Measurements from ENCODE around the gene DEFB131B.
"Not testable (repeated sequence)": the region's sequence is repeated elsewhere in the genome, so short reads cannot be mapped to it uniquely, and the experiment has no call there.

Gene DEFB131B, protein sequence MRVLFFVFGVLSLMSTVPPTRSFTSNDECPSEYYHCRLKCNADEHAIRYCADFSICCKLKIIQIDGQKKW

DNA sequence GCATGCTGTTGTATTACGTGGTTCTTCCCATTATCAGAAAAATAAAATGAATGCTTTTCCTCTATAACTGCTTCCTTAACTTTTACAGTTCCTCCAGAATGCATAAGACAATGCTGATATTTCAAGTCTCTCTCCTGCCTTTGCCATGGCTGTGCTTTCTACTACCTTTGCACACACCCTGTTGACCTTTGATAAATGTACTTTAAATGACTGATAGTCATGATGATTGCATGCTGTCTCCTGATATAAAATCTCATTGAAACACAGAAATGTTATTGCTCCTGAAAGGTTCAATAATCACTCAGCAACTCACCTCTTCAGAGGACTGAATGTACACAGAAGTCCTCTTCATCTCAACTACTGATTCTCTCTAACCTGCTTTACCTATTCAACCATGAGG lies at the start of gene DEFB131B:
Gene DEFB131B, plus strand, starts transcription at position 395 of the 400 bp plus-strand sequence. Its CDS starts 0 bp downstream, at position 395.
- FAIRE-seq = not testable (repeated sequence)

DNA sequence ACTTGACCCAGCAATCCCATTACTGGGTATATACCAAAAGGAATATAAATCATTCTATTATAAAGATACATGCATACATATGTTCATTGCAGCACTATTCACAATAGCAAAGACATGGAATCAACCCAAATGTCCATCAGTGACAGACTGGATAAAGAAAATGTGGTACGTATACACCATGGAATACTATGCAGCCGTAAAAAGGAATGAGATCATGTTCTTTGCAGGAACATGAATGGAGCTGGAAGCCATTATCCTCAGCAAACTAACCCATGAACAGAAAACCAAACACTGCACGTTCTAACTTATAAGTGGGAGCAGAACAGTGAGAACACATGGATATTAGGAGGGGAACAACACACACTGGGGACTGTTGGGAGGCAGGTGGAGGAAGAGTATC lies 49.0 kb upstream of the DEFB131B start:
- not testable (repeated sequence) for FAIRE-seq

DNA sequence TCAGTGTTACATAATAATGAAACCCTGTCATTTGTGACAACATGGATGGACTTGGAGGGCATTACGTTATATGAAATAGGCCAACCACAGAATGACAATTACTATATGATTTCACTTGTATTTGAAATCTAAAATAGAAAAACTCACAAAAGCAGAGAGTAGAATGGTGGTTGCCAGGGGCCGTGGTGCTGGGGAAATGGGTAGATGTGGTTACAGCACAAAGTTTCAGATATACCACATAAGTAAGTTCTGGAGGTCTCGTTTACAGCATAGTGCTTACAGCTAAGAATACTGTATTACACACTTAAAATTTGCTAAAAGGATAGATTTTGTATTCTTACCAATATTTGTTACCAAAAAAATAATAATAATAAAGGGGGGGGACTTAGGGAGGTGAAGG lies 48.6 kb upstream of the DEFB131B start:
- not testable (repeated sequence) for FAIRE-seq

DNA sequence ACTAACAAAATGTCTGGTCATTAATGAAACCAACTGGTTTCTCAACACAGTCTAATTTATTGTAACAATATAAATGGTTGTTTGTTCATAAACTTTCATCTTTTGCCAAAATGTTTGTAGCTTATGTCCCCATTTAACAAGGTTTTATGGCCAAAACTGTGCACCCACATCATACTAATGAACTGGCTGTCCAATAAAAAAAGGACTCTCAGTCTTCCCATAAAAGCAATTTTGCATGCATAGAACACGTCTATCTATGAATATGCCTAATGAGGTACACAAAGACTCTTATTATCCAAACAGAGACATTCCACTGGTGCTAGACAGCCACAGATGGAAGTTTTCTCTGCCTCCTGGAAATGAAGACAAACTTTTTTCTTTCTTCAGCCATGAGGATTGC lies 45.4 kb upstream of the DEFB131B start, which contains the start of gene DEFB108B:
Gene DEFB108B, plus strand, starts transcription at position 390 of the 400 bp plus-strand sequence. Its CDS starts 0 bp downstream, at position 390.
- FAIRE-seq = not testable (repeated sequence)

DNA sequence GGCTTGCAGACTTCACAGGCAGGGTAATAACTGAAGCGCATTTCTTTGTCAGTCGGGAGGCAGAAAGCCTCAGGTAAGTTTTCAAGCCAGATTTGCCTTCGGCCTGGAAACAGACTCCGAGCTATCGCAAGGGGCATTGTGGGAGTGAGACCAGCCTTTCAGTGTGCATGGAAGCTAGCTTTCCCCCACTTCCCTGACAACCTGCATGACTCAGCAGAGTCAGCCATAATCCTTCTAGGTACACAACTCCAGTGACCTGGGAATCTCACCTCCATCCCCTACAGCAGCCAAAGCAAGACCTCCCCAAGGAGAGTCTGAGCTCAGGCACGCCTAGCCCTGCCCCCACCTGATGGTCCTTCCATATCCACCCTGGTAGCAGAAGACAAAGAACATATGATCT lies 35.5 kb upstream of the DEFB131B start:
- not testable (repeated sequence) for FAIRE-seq

DNA sequence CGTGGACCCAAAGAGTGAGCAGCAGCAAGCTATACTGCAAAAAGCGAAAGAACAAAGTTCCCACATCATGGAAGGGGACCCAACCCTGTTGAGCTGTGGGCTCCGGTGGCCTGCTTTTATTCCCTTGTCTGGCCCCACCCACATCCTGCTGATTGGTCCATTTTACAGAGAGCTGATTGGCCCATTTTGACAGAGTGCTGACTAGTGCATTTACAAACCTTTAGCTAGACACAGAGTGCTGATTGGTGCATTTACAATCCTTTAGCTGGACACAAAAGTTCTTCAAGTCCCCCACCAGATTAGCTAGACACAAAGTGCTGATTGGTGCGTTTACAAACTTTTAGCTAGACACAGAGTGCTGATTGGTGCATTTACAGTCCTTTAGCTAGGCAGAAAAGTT lies 34.9 kb upstream of the DEFB131B start:
- FAIRE-seq = not testable (repeated sequence)

DNA sequence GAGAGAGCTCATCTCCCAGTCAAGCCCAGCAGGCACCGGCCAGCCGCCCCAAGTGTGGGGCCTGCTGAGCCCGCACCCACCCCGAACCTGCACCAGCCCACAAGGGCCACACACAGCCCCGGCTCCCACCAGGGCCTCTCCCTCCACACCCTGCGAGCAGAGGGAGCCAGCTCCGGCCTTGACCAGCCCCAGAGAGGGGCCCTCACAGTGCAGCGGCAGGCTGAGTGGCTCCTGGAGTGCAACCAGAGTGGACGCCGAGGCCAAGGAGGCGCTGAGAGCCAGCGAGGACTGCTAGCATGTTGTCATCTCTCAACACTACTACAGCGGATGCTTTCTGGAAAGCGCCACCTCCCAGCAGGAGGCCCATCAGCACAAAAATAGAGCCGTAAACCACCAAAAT lies 34.4 kb upstream of the DEFB131B start:
- FAIRE-seq = no peak

DNA sequence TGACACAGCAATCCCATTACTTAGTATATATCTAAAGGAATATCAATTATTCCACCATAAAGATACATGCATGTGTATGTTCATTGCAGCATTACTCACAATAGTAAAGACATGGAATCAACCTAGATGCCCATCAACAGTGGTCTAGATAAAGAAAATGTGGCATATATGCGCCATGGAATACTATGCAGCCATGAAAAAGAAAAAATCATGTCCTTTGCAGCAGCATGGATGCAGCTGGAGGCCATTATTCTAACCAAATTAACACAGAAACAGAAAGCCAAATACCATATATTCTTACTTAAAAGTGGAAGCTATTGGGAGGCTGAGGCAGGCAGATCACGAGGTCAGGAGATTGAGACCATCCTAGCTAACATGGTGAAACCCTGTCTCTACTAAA lies 24.4 kb upstream of the DEFB131B start:
- FAIRE-seq = not testable (repeated sequence)

DNA sequence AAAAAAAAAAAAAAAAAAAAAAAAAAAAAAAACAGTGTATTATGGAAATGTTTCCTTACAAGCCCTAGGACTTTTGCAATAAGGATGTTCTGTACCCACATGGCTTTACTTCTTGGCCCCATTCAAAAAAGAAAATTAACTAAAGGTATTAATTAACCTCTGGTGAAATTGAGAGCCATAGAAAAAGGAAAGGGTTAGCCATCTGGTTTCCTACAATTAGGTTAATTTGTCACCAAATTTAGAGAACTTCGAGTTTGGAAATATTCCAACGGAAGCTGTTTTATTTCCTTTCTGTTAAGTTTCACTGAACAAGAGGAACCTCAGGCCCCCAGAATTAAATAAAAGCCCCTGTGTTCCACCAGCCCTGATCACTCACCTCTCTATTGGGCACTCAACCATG lies 22.4 kb upstream of the DEFB131B start:
- not testable (repeated sequence) for FAIRE-seq

DNA sequence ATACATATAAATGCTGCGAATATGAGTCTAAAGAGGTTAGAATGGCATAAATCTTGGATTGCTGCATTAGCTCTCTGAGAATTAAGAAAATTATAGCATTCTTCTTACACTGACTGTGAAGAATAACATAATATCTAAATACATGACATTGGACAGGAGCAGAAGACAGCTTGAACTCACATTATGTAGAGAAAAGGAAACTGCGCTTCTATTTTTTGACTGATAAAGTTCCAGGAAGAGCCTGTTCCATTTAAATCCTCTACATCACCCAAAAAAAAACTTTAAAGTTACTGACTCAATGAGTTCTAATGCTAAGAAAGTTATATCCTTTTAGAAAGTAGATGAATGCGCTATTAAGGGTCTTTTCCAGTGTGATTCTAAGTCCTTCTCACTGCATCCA lies 17.4 kb upstream of the DEFB131B start:
- FAIRE-seq = not testable (repeated sequence)

DNA sequence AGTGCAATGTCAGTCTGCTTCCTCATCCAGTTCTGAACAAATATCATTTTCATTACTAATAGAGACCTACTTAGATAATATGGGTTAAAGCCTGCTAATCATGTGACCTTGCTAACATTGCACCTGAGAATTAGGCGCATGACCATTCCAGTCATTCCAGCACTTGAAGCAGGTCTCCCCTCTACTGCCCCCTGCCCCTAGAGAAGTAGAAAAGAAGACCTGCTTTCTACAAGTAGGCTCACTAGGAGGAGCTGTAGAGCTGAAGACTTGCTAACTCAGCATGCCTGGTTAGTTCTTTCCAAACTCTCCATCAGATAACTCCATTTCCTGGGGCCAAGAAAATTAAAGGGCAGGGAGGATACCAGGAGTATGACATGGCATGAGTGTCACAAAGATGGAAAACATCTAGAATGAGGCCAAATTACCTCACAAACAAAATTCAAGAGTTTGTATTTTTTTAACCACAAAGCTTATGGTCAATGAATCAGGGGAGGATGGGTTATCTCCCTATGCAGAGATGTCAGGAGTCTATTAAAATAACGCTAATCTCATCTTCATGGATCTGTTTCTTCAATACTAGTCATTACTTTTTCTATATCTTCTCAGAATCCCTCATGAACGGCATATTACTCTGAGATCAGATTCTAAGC lies 14.2 kb upstream of the DEFB131B start:
- peak; percentile 41 for FAIRE-seq

DNA sequence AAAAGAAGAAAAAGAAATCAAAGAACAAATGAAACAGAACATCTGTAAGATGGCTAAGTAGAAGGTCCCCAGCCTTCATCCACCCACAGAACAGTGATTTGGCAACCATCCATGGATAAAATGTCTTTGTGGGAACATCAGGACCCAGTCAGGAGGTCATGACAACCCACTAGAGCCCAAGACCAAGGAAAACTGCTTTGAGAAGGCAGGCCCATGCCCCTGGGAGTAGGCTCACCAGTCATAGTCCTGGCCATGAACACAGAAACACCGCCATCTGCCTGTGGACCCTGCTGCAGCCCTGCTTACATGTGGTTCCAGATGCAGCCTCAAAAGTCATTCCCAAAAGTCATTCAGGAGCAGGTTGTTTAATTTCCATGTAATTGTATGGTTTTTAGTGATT lies 11.0 kb upstream of the DEFB131B start:
- FAIRE-seq = not testable (repeated sequence)

DNA sequence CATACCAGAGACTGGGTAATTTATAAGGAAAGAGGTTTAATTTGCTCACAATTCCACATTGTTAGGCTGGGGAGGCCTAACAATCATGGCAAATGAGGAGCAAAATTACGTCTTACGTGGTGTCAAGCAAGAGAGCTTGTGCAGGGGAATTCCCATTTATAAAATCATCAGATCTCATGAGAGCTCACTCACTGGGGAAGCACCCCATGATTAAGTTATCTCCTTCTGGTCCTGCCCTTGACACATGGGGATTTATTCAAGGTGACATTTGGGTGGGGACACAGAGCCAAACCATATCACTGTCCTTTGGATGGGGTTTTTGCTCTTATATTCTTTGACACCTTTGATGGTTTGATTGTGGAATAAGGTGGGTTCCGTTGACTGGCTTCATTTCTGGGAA lies 8.3 kb upstream of the DEFB131B start:
- not testable (repeated sequence) for FAIRE-seq

DNA sequence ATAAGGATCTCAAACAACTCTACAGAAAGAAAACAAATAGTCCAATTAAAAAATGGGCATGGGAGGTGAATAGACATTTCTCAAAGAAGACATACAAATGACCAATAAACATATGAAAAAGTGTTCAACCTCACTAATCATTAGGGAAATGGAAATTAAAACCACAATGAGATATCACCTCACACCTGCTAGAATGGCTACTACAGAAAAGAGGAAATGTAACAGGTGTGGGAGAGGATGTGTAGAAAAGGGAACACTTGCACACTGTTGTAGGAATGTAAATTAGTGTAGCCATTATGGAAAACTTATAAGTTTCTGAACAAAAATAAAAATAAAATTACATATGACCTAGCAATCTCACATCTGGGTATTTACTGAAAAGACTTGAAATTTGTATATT lies 7.6 kb upstream of the DEFB131B start:
- FAIRE-seq = not testable (repeated sequence)

DNA sequence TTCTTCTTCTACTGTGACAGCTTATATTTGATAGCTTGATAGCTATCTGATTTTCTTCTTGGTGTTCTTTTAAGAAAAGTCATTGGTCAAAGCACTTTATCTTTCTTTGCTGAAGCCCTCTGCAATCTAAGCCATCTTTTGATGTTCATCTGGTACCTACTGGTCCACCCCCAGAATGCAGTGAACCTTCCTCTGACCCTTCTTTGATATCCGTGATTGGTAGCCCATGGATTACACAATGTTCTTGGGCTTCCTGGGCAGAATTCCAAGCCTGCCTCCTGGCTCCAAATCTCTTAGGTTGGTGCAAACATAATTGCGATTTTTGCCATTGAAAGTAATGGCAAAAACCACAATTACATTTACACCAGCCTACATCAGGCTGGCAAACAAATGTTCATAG lies 2.0 kb upstream of the DEFB131B start:
- not testable (repeated sequence) for FAIRE-seq

DNA sequence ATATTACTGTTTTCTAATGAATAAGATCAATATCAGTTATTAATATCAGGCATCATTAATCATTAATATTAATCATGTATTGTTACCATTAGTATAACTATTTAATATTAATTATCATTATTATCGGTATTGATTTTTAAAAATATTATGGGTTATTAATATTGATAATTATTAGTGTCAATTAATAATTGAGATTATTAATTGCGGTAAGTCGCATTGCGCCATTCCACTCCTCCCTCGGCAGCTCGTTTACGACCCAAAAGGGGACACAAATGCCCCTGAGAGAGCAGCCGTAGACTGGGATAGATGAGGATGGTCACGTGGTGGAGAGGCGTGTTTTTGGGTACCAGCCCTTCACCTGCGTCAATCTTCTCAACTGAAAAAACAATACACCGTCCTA lies 7.6 kb downstream of the DEFB131B start:
- not testable (repeated sequence) for FAIRE-seq

DNA sequence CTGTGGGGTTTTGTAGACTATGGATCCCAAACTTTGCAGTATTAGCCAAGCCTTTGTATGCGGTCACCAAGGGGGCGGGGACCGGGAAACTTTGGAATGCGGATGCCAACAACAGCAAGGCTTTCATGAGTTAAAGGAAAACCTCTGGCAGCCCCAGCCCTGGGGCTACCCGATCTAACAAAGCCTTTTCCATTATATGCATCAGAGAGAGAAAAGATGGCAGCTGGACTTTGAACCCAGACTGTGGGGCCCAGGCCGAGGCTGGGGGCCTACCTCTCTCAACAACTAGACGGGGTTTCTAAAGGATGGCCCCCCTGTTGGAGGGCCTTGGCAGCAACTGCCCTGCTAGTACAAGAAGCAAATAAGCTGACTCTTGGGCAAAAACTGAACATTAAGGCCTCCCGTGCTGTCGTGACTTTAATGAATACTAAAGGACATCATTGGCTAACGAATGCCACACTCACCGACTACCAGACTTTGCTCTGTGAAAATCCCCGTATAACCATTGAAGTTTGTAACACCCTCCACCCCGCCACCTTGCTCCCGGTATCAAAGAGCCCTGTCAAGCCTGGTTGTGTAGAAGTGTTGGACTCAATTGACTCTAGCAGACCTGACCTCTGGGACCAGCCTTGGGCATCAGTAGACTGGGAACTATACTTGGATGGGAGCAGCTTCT lies 10.2 kb downstream of the DEFB131B start:
- not testable (repeated sequence) for FAIRE-seq

DNA sequence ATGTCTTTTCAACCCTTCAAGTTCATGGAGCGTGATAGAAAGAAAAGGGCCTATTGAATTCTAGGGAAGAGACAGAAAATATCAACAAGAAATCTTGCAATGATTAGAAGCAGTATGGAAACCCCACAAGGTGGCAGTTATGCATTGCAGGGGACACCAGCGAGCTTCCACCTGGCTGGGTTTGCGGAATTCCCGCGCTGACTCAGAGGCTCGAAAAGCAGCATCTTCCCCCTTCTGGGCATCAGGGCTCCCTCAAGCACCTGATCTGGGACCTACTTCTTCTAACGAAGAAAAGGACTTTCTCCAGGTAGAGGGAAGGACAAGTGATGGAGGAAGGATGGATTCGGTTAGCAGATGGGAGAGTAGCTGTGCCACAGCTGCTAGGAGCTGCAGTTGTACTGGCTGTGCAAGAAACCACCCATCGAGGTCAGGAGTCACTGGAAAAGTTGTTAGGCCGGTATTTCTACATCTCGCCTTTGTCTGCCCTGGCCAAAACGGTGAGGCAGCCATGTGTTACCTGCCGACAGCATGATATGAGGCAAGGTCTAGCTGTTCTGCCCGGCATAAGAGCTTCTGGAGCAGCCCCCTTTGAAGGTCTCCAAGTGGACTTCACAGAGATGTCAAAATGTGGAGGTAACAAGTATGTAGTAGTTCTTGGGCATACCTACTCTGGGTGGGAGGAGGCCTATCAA lies 11.1 kb downstream of the DEFB131B start:
- not testable (repeated sequence) for FAIRE-seq

DNA sequence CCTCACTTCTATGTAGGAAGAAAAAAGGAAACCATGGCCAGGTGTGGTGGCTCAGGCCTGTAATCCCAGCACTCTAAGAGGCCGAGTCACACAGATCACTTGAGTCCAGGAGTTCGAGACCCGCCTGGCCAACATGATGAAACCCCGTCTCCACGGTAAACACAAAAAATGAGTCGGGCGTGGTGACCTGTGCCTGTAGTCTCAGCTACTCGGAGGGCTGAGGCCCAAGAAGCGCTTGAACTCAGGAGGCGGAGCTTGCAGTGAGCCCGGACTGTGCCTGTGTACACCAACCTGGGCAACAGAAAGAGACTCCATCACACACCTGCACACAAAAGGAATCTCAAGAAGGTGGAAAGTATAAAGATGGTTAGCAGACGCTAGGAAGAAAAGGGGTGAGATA lies 17.7 kb downstream of the DEFB131B start:
- no peak for FAIRE-seq

DNA sequence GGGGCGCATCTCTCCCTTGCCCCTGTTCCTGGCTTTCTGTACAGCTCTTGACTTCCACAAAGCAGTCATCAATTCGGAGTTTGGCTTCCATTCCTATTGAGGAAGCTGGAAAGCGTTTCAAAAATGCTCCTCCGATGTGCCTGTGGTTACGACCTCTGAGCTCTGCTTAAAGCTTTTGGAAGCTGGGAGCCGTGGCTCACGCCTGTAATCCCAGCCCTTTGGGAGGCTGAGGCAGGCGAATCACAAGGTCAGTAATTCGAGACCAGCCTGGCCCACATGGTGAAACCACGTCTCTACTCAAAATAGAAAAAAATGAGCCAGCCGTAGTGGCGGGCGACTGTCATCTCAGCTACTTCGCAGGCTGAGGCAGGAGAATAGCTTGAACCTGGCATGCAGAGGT lies 22.9 kb downstream of the DEFB131B start:
- FAIRE-seq = not testable (repeated sequence)

DNA sequence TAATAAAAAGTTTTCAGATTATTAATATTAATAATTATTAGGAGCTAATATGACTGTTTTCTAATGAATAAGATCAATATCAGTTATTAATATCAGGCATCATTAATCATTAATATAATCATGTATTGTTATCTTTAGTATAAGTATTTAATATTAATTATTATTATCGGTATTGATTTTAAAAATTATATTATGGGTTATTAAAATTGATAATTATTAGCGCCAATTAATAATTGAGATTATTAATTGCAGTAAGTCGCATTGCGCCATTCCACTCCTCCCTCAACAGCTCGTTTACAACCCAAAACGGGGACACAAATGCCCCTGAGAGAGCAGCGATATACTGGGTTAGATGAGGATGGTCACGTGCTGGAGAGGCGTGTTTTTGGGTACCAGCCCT lies 30.0 kb downstream of the DEFB131B start:
- no peak for FAIRE-seq

DNA sequence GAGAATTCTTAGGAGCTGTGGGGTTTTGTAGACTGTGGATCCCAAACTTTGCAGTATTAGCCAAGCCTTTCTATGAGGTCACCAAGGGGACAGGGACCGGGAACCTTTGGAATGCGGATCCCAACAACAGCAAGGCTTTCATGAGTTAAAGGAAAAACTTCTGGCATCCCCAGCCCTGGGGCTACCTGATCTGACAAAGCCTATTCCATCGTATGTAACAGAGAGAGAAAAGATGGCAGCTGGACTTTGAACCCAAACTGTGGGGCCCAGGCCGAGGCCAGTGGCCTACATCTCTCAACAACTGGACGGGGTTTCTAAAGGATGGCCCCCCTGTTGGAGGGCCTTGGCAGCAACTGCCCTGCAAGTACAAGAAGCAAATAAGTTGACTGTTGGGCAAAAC lies 32.5 kb downstream of the DEFB131B start:
- FAIRE-seq = not testable (repeated sequence)

DNA sequence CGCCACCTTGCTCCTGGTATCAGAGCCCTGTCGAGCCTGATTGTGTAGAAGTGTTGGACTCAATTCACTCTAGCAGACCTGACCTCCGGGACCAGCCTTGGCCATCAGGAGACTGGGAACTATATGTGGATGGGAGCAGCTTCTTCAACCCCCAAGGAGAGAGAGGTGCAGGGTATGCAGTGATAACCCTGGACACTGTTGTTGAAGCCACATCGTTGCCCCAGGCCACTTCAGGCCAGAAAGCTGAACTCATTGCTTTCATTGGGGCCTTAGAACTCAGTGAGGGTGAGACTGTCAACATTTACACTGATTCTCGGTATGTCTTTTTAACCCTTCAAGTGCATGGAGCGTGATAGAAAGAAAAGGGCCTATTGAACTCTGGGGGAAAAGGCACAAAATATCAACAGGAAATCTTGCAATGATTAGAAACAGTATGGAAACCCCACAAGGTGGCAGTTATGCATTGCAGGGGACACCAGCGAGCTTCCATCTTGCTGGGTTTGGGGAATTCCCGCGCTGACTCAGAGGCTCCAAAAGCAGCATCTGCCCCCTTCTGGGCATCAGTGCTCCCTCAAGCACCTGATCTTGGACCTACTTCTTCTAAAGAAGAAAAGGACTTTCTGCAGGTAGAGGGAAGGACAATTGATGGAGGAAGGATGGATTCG lies 33.2 kb downstream of the DEFB131B start:
- FAIRE-seq = not testable (repeated sequence)
